Natural killer cell (primary cell): ENCODE data around the gene MMP3. TPM values are rescaled to one million over a fixed set of nuclear protein-coding genes. Genes with fewer than 3 reads are reported as not detected.
"Not testable (repeated sequence)": the region's sequence is repeated elsewhere in the genome, so short reads cannot be mapped to it uniquely, and the experiment has no call there.

ENCODE experiments used
- ATAC-seq, 3 donors: fragments of 150-1000 bp in 2 of 3; fragments of 200-7000 bp in 1 of 3; cut with Tn5 transposase; 1 replicate in 1 of 3; 2 replicates in 2 of 3; pipeline ENCODE4 v1.10.0; 2021; ENCODE audit warnings: mild to moderate bottlenecking in 2 of 3, moderate library complexity in 2 of 3
- DNase-seq, 2 donors: peaks; one replicate each; pipeline versions ENCODE4 v3.0.0 to v3.0.0-alpha.2; 2013 to 2021; ENCODE audit warnings: mixed read lengths in 1 of 2
- H3K27ac ChIP-seq: one replicate; pipeline ENCODE4 v1.5.1; 2013; ENCODE audit warnings: mild to moderate bottlenecking, low read length
- H3K27me3 ChIP-seq: one replicate; pipeline ENCODE4 v1.6.1; 2013; ENCODE audit warnings: low read length; ENCODE audit not compliant: control insufficient read depth, insufficient read depth
- H3K36me3 ChIP-seq: one replicate; pipeline ENCODE4 v1.6.1; 2013; ENCODE audit warnings: low read length; ENCODE audit not compliant: control insufficient read depth, insufficient read depth
- H3K4me1 ChIP-seq: one replicate; pipeline ENCODE4 v1.6.1; 2013; ENCODE audit warnings: low read length; ENCODE audit not compliant: control insufficient read depth, insufficient read depth
- H3K4me3 ChIP-seq: one replicate; pipeline ENCODE4 v1.5.1; 2013; ENCODE audit warnings: low read length
- H3K9me3 ChIP-seq: one replicate; pipeline ENCODE4 v1.6.1; 2013; ENCODE audit warnings: low read length; ENCODE audit not compliant: control insufficient read depth, insufficient read depth
- H3K27ac Mint-ChIP-seq, 2 donors: one replicate each; pipeline ENCODE4 v1.8.0; 2022; ENCODE audit warnings: mild to moderate bottlenecking in 2 of 2, mixed read lengths in 2 of 2, moderate library complexity in 1 of 2
- H3K27me3 Mint-ChIP-seq, 2 donors: one replicate each; pipeline ENCODE4 v1.8.0; 2022; ENCODE audit warnings: low read depth in 2 of 2, mixed read lengths in 2 of 2
- H3K36me3 Mint-ChIP-seq: one replicate; pipeline ENCODE4 v1.8.0; 2022; ENCODE audit warnings: mixed read lengths
- H3K4me1 Mint-ChIP-seq, 2 donors: one replicate each; pipeline ENCODE4 v1.8.0; 2022; ENCODE audit warnings: mixed read lengths in 2 of 2
- H3K4me3 Mint-ChIP-seq: one replicate; pipeline ENCODE4 v1.8.0; 2022; ENCODE audit warnings: mild to moderate bottlenecking, moderate library complexity, mixed read lengths
- H3K9me3 Mint-ChIP-seq, 2 donors: one replicate each; pipeline ENCODE4 v1.8.0; 2022; ENCODE audit warnings: mixed read lengths in 2 of 2
- CTCF ChIP-seq: fragments of 200-600 bp; IDR thresholded peaks from one replicate; pipeline ENCODE4 v1.8.0; 2022; ENCODE audit warnings: antibody characterized with exemption
- whole genome bisulfite sequencing: methylation state at CpG from one replicate; pipeline ENCODE4 v1.1.7; 2013; ENCODE audit warnings: missing lambda C conversion rate; ENCODE audit not compliant: insufficient coverage; 5-methylcytosine and 5-hydroxymethylcytosine counted together
- intact Hi-C: fragments of 100-400 bp; cut with micrococcal nuclease; formaldehyde crosslinking; loops from one replicate; pipeline ENCODE4 v1.14.2; 2022
- total RNA-seq, 4 donors: library from RNA; stranded (reverse); fragments of 120-200 nt in 1 of 4; gene quantifications; one replicate each; pipeline versions ENCODE4 v1.2.3 to v1.2.4, GENCODE V29; 2013 to 2022

The MMP3 gene
- total RNA-seq, 3 donors from 2014 or later (not counting 1 experiment from before 2014, with no cell fraction given): not detected

GRCh38 chr11:102882389-102883024 is 39.1 kb upstream of the MMP3 start:
- ATAC-seq (no peak), DNase-seq (no peak)
- intact Hi-C loops: no loop called here
- Mint-ChIP-seq H3K27me3 (peaks cover 0 to 2% of the 10 kb centered on the region in 2 donors), H3K27ac (no peak overlapping the region), H3K36me3 (no peaks in the 10 kb centered on the region), H3K4me1 (no peaks in the 10 kb centered on the region), H3K9me3 (no peaks in the 10 kb centered on the region), H3K4me3 (no peak overlapping the region)
- TF ChIP-seq CTCF: no peak
- Histone ChIP-seq H3K36me3 (no peaks in the 10 kb centered on the region), H3K4me1 (no peaks in the 10 kb centered on the region), H3K9me3 (no peaks in the 10 kb centered on the region), H3K27ac (no peak overlapping the region), H3K4me3 (no peak overlapping the region), H3K27me3 (no peaks in the 10 kb centered on the region)
- WGBS: 87% methylated on average over 3 of the region's 4 CpGs

- DNase-seq (peak in 1 of 2 donors; percentile 2), ATAC-seq (no peak)
- intact Hi-C loops: no loop called here
- Mint-ChIP-seq H3K27me3 (peaks cover 0 to 2% of the 10 kb centered on the region in 2 donors), H3K27ac (no peak overlapping the region), H3K4me1 (no peaks in the 10 kb centered on the region), H3K9me3 (no peaks in the 10 kb centered on the region), H3K36me3 (no peaks in the 10 kb centered on the region), H3K4me3 (no peak overlapping the region)
- WGBS: 49% methylated on average over 5 of the region's 5 CpGs
- no peak overlapping the region for H3K4me3 ChIP-seq
- no peak for TF ChIP-seq CTCF
- no peaks in the 10 kb centered on the region for H3K9me3 ChIP-seq
- no peaks in the 10 kb centered on the region for H3K4me1 ChIP-seq
- no peaks in the 10 kb centered on the region for H3K27me3 ChIP-seq
- no peaks in the 10 kb centered on the region for H3K36me3 ChIP-seq
- no peak overlapping the region for H3K27ac ChIP-seq
These were observed 36.4 kb upstream of the MMP3 start for GRCh38 chr11:102879801-102880200.

- no peak overlapping the region for H3K4me3 Mint-ChIP-seq
- no peak overlapping the region for H3K4me3 ChIP-seq
- H3K27me3 ChIP-seq: no peaks in the 10 kb centered on the region
- TF ChIP-seq CTCF: no peak
- H3K36me3 ChIP-seq: no peaks in the 10 kb centered on the region
- H3K27me3 Mint-ChIP-seq: peaks cover 0 to 2% of the 10 kb centered on the region in 2 donors
- H3K4me1 Mint-ChIP-seq: no peaks in the 10 kb centered on the region
- no peak for DNase-seq
- no peaks in the 10 kb centered on the region for H3K36me3 Mint-ChIP-seq
- no peak overlapping the region for H3K27ac ChIP-seq
- no peaks in the 10 kb centered on the region for H3K9me3 Mint-ChIP-seq
- no peaks in the 10 kb centered on the region for H3K4me1 ChIP-seq
- no peak overlapping the region for H3K27ac Mint-ChIP-seq
- intact Hi-C loops: no loop called here
- ATAC-seq: no peak
- no peaks in the 10 kb centered on the region for H3K9me3 ChIP-seq
- WGBS: 90% methylated on average over 2 of the region's 2 CpGs
These were observed 35.2 kb upstream of the MMP3 start for GRCh38 chr11:102878595-102878994.

- H3K36me3 ChIP-seq: no peaks in the 10 kb centered on the region
- 71% methylated on average over 3 of the region's 4 CpGs for WGBS
- Mint-ChIP-seq H3K27ac (no peak within 1 kb of the TSS), H3K4me3 (no peak within 1 kb of the TSS), H3K4me1 (no peaks in the 10 kb centered on the region), H3K36me3 (no peaks in the 10 kb centered on the region), H3K27me3 (peaks cover 0 to 1% of the 10 kb centered on the region in 2 donors), H3K9me3 (no peaks in the 10 kb centered on the region)
- H3K4me3 ChIP-seq: no peak within 1 kb of the TSS
- DNase-seq: no peak
- no peak for ATAC-seq
- intact Hi-C loops: no loop called here
- no peaks in the 10 kb centered on the region for H3K4me1 ChIP-seq
- H3K27me3 ChIP-seq: no peaks in the 10 kb centered on the region
- no peak for TF ChIP-seq CTCF
- H3K27ac ChIP-seq: no peak within 1 kb of the TSS
- no peaks in the 10 kb centered on the region for H3K9me3 ChIP-seq
These were observed 31.4 kb upstream of the MMP3 start, which contains the start of gene MMP12 for GRCh38 chr11:102874852-102875251. TSS of gene MMP12 (minus strand) at chr11:102874982. CDS start at chr11:102874937, 45 bp downstream.

- H3K4me1 ChIP-seq, DNase-seq, H3K27ac Mint-ChIP-seq, H3K9me3 Mint-ChIP-seq, H3K4me1 Mint-ChIP-seq, H3K36me3 Mint-ChIP-seq, H3K27ac ChIP-seq, H3K4me3 Mint-ChIP-seq, ATAC-seq, H3K9me3 ChIP-seq, H3K27me3 ChIP-seq, H3K4me3 ChIP-seq, H3K27me3 Mint-ChIP-seq, H3K36me3 ChIP-seq, intact Hi-C loops: not testable (repeated sequence)
- WGBS: 92% methylated on average over 5 of the region's 8 CpGs
These were observed 26.1 kb upstream of the MMP3 start for GRCh38 chr11:102869354-102869964.
